ENCODE results near the gene MACROD2.

DNA sequence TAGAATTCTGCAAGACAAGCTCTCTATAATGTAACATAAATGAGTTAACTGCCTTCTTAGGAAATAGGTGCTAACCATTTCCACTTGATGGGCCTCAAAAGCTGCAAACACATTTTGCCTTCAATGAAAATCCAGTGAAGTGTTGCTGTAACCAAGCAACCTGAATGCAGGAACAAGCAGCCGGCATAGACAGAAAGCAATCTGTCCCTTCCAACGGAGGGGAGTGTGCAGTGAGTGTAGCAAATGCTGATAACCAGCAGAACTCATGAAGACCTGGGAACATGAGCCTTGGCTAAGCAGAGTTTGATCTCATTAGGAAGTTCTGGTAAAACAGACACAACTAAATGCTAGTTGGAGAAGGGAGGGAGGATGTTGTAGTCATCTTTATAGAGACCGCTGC, 1880.1 kb downstream of the MACROD2 start:
- no peak for TF ChIP-seq ZSCAN5A (tag by site-specific recombination; IDR thresholded peaks at IDR 0.05)
- no peak for TF ChIP-seq ZSCAN30 (tag by site-specific recombination; IDR thresholded peaks at IDR 0.05)
- TF ChIP-seq REST (tag by site-specific recombination; IDR thresholded peaks at IDR 0.05): no peak
- no peak for TF ChIP-seq ZBTB11 (tag by site-specific recombination; conservative IDR thresholded peaks at IDR 0.05; ENCODE audit: low read depth)
- no peak for TF ChIP-seq BCL11A (tag by site-specific recombination; IDR thresholded peaks at IDR 0.05; ENCODE audit: low read depth)
- no peak for TF ChIP-seq OSR2 (tag by site-specific recombination; IDR thresholded peaks at IDR 0.05)
- no peak for TF ChIP-seq ZFP69B (tag by site-specific recombination; IDR thresholded peaks at IDR 0.05)
- TF ChIP-seq CTCF (tag by site-specific recombination; IDR thresholded peaks at IDR 0.05): no peak
- TF ChIP-seq ZNF830 (tag by site-specific recombination; IDR thresholded peaks at IDR 0.05; ENCODE audit: low read depth): no peak
- TF ChIP-seq ZBTB7A (tag by site-specific recombination; IDR thresholded peaks at IDR 0.05; ENCODE audit: low read depth): no peak
- no peak for TF ChIP-seq ZNF274 (IDR thresholded peaks at IDR 0.05; ENCODE audit: low read length)
- TF ChIP-seq ZNF274 (tag by site-specific recombination; IDR thresholded peaks at IDR 0.05; ENCODE audit: borderline replicate concordance): no peak
- no peak for TF ChIP-seq SP3 (tag by site-specific recombination; IDR thresholded peaks at IDR 0.05)
